ENCODE data around the gene AGMO. TPM values are rescaled to one million over a fixed set of nuclear protein-coding genes. Genes with fewer than 3 reads are reported as not detected.

The AGMO gene
- total and polyA plus RNA-seq, 2 experiments from 2014 or later = 0.42 to 0.55 TPM

- TF ChIP-seq CTCF (conservative IDR thresholded peaks at IDR 0.05; ENCODE audit: low read depth in 2 of 2) = no peak
- no peak for TF ChIP-seq JUNB (IDR thresholded peaks at IDR 0.05; ENCODE audit: unreplicated experiment)
- TF ChIP-seq STAT1 (IDR thresholded peaks at IDR 0.05; ENCODE audit: unreplicated experiment) = no peak
- TF ChIP-seq ETS1 (IDR thresholded peaks at IDR 0.05) = no peak
- no peak for TF ChIP-seq EZH2 (IDR thresholded peaks at IDR 0.05; ENCODE audit: low read depth, unreplicated experiment)
Observed at GRCh38 chr7:15457990-15458955, 103.5 kb downstream of the AGMO start (continued).

GRCh38 chr7:15452670-15453069 is 109.1 kb downstream of the AGMO start:
- no peak overlapping the region for H3K27ac ChIP-seq (ENCODE audit: low read depth)
- H3K79me2 ChIP-seq (replicated peaks; ENCODE audit: insufficient read depth) = no peaks in the 10 kb centered on the region
- H3K4me3 Mint-ChIP-seq = no peak overlapping the region
- TF ChIP-seq REST (IDR thresholded peaks at IDR 0.05; ENCODE audit: unreplicated experiment) (no peak), ZNF462 (CRISPR knock-in tag; IDR thresholded peaks at IDR 0.05) (no peak), POLR2AphosphoS5 (IDR thresholded peaks at IDR 0.05; ENCODE audit: low read depth) (no peak), ZNF114 (CRISPR knock-in tag; IDR thresholded peaks at IDR 0.05) (no peak), CREB1 (CRISPR knock-in tag; IDR thresholded peaks at IDR 0.05; ENCODE audit: low read depth) (no peak), ZNF331 (CRISPR knock-in tag; IDR thresholded peaks at IDR 0.05; ENCODE audit: low read depth) (no peak)

More at GRCh38 chr7:15452670-15453069, 109.1 kb downstream of the AGMO start:
- Histone ChIP-seq H3K4me3 (no peak overlapping the region), H3K4me2 (no peak overlapping the region), H4K20me1 (replicated peaks; ENCODE audit: insufficient read depth) (no peaks in the 10 kb centered on the region), H2AFZ (no peak overlapping the region), H3K9me2 (ENCODE audit: insufficient read depth) (no peaks in the 10 kb centered on the region), H3K36me3 (ENCODE audit: insufficient read depth) (no peaks in the 10 kb centered on the region), H3K27me3 (ENCODE audit: insufficient read depth) (no peaks in the 10 kb centered on the region), H3K4me1 (ENCODE audit: insufficient read depth) (no peaks in the 10 kb centered on the region), H3F3A (replicated peaks; ENCODE audit: low read depth) (no peaks in the 10 kb centered on the region)
- Mint-ChIP-seq H3K27ac (no peak overlapping the region), H3K36me3 (ENCODE audit: low read depth) (no peaks in the 10 kb centered on the region), H3K4me1 (no peaks in the 10 kb centered on the region), H3K9me3 (no peaks in the 10 kb centered on the region), H3K27me3 (ENCODE audit: insufficient read depth, low read depth, poor library complexity) (no peaks in the 10 kb centered on the region)
- no peak for DNase-seq (ENCODE audit: low spot score)
- no peak for ATAC-seq
